GM19372 (cell line): ENCODE results near the gene CBX1.

ENCODE experiments used
- ATAC-seq: cut with Tn5 transposase; IDR thresholded peaks from one replicate; pipeline ENCODE4 v1.9.1; 2021; ENCODE audit warnings: mild to moderate bottlenecking, low read depth, moderate library complexity; ENCODE audit not compliant: unreplicated experiment

Gene CBX1

DNA sequence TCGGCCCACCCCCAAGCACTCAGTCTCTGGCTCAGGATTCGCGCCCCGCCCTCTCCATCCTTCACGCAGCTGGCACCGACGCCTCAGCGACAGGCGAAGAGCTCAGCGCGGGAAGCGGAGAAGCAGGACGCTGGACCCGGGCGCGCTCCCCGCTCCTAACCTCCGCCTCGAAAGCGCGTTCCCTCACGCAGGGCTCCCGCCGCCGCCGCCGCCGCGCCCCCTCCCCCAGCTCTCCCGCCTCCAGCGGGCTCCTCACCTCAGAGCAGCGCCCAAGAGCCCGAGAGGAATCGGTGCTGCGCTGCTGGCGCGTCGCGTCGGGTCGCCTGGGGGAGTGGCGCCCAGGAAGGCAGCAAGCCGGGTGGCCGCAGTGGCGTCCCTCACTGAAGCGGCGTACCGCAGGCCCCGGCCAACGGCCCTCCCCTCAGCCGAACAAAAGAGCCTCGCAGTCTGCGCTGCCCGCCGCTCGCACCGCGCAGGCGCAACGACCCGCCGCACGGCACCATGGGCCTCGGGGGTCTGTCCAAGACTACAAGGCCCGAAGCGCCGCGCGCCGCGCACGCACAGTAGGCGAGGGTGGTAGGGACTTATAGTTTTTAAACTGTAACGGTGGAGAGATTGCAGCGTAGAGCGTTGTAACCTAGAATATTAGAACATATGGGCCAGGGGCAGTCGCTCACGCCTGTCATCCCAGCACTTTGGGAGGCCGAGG, at the start of gene CBX1:
TSS of gene CBX1 (minus strand) at position 467 of the 709 bp plus-strand sequence. CDS start 24,474 bp downstream, outside the sequence.
- ATAC-seq: peak; percentile 82

DNA sequence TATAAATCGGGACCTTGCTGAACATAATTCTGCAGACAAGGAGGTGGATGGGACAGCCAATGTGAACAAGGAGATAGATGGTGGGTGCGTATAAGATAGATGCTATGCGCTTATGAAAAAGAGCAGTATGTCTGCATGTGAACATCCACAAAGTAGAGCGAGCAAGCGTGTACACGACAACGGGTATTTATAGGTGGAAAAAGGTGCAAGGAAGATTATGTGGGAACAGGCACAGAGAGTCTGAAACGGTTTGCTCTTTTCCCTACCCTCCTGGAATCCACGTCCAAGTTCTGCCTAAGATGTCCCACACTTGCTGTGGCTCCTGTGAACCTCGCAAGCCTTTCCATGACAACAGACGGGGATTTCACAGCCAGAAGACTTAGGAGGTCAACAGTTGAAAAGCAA, 49.3 kb upstream of the CBX1 start:
- no peak for ATAC-seq

DNA sequence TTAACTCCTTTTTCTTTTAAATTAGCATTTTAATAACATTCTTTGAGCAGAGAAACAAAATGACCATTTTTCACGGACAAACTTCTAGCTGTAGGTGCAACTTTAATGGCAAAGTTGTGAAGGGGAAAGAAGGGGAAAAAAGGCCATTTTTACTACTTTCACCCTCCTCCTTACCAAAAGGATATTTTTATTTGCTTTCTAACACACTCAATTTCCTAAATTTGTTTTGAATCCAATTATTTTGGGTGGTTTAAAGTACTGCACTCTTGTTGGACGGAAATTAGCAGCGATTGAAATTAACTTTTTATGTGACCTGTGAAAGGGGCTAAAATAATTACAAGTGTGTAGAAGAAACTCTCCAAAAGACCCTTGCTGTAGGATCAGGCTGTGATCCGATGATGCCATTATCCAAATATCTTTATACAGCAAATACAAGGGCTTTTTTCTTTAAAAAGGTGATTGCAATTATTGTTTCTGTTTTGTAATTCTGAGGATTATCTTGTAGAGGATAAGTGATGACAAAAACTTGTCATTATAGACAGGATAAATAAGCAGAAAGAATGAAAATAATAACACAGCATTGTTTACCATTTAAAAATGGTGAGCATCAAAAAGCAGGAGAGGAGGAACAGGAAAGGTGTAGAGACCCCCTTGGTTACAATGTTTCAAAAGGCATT, 48.6 kb upstream of the CBX1 start:
- ATAC-seq: no peak

DNA sequence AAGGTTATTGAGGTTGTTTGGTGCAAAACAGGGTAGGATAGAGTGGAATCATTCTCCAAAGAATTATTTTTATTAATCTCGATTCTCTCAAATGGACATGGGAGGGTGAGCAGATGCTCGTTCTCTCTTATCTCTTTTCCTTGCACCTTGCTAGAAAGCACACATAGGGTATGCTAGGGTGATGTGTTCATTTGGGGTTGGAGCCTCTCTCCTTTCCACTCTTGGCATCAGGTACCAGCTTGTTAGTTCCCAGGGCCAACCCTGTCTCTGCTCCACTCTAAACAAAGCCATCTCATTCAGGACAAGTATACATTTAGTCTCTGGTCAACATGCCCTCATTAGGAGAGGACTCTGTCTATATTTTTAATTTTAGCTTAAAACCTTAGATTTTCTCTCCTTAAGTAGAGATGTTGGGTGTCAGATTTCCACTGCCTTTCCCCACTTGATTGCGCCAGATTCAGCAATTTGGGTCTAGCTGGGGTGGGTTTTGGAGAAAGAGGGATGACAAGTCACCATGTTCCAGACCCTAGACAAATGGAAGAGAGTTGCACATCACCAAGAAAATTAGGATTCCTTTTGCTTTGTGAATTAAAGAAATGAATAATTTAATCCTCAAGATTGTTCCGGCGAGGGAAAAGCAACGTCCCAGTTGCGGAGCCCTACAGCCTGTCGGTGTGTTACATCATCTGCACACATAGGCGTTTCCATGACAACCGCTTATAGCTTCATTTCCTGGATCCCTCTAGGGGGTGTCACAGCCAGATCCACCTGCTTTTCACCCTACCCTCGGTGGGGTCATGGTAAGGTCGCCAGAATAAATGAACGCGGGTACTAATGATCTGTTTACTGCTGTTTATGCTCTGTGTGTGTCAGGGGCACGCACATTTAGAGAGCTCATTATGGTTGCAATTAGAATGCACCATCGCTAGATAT, 47.8 kb upstream of the CBX1 start:
- ATAC-seq: no peak

GRCh38 chr17:48148029-48148770, 46.9 kb upstream of the CBX1 start:
- no peak for ATAC-seq

- ATAC-seq: no peak
Measured at GRCh38 chr17:48144976-48145798, 43.9 kb upstream of the CBX1 start.

- no peak for ATAC-seq
Measured at GRCh38 chr17:48144231-48144630, 43.0 kb upstream of the CBX1 start.

DNA sequence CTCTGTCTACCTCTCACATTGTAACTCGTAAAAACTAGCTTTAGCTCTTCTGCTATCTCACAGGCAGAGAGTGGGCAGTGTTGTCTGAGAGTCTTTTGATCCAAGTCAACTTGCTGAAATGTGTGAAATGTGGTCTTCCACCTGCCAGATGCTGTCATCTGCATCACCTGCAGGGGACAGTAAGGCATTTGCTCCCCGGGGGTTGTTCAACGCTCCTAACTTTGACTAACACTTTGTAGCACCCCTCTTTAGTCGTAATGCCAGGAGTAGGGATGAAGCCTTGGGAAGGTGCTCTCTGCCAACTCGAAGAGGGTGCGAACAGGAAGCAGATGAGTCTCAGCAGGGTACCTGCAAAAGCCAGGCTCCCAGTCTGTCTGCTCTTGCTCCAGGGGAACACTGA, 42.4 kb upstream of the CBX1 start:
- ATAC-seq: no peak

- no peak for ATAC-seq
Measured at GRCh38 chr17:48139944-48140343, 38.7 kb upstream of the CBX1 start.

DNA sequence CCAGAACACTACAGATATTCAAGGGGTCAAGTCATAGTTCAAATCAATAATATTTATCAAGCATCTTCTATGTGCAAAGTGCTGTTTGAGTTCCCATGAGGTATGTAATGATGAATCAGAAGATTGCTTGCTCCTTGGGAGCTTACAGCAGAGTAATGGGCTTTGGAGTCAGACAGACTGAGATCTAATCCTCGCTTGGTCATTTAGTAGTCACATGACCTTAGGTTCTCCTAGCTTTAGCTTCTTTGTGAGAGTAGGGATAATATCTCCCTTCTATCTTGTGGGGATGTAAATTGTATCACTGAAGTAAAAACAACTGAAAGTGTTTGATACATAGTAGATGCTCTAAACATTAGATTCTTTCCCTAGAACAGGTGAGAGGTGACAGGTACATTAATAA, 36.4 kb upstream of the CBX1 start:
- ATAC-seq: no peak

- no peak for ATAC-seq
Measured at GRCh38 chr17:48134912-48135480, 33.7 kb upstream of the CBX1 start.

GRCh38 chr17:48132385-48132784, 31.1 kb upstream of the CBX1 start:
- no peak for ATAC-seq

DNA sequence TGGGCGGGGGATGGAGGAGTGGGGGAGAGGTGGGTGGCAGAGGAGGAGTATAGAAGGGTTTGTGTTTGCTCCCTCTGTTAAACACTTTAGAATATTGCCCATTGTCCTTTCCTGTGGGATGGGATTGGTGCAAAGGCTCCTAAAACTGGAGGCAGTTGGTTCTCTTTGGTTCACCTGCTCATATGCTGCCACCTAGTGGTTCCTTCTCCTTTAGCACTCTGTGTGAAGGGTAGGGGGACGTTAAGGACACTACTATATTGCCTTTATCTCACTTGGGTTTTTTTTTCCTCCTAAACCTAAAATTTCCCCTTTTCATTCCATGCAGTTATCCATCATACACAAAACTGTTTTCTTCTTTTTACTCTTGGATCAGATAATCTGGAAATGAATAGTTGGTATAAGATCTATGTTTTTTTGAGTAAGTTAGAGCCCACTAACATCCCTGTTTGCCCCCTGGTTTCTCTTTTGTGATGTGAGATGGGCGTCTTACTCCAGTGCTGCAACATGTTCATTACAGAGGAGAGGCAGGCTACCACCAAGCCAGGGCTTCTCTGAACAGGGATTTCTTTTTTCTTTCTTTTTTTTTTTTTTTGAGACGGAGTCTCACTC, 30.0 kb upstream of the CBX1 start:
- ATAC-seq: no peak

GRCh38 chr17:48129981-48130380, 28.7 kb upstream of the CBX1 start:
- ATAC-seq: no peak

DNA sequence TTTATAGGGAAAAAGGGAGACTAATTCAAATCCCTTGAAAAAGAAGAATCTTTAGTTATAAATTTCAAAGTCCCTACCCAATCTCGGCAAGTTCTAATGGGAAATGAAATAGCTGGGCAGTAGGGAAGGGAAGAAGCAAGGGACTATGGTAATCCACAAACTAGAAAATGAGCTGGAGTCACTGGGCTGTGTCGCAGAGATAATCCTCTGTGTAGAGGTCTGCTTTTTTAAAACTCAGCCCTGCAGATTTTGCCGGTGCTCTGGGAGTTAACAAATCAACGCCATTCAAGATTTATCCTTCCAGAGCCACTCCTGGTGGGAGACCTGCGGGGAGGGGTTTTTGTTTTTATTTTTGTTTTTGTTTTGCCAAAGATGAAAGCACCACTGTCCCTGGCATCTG, 27.1 kb upstream of the CBX1 start:
- no peak for ATAC-seq

- no peak for ATAC-seq
Measured at GRCh38 chr17:48127371-48128051, 26.2 kb upstream of the CBX1 start.

DNA sequence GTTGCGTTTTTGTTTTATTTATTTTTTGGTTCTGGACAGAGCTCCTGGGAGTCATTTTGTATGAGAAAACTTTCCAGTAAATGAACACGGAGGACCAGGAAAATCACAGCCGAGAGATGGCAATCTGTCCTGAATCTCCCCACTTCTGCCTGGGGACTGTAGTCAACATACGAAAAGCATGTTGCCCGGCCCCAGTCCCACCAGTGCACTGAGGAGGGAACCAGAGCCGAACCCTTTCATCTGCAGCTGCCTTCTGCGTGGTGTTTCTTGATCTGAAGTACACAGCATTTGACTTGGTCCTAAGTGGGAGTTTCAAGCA, 25.2 kb upstream of the CBX1 start:
- no peak for ATAC-seq

DNA sequence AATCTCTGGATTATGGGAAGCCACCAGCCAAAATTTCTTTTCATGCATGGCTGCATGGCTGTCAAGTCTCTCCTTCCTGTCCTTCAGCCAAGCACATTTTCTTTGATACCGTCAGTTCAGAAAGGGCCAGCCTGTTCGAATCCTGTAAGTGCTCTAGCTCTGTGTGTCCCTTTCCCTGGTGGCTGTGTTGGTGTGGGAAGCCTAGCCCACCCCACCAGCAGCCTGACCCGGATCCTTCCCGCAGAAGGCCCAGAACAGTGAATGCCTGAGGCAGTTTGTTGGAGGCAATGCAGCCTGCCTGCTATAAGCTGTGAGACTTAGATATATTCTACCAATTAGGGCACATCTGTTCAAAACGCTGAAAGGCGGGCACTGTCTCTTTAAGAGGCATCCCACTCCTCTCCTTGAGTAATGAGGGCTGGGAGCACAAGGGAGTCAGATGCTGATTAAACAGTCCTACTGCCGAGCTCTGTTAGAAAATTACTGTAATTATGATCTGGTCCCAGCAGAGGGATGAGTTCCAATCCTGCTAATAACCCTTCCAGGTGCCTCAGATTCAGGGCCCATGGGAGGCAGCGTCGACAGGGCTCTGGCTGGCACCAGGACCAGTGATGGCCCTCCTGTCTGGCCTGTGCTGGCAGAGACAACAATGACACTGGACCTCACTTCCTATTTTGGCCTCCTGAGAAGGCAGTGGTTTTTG, 24.7 kb upstream of the CBX1 start:
- no peak for ATAC-seq
